Nephron (organoid): ENCODE results near the gene IL17RE.

Experiments
- H3K27ac Mint-ChIP-seq, 3 experiments: 2 replicates each; pipeline ENCODE4 v1.8.0; 2020; ENCODE audit warnings: mixed read lengths in 3 of 3, mild to moderate bottlenecking in 2 of 3, moderate library complexity in 1 of 3
- H3K27me3 Mint-ChIP-seq: 2 replicates; pipeline ENCODE4 v1.8.0; 2021; ENCODE audit warnings: low read depth, mild to moderate bottlenecking, moderate library complexity, mixed read lengths
- H3K36me3 Mint-ChIP-seq: 2 replicates; pipeline ENCODE4 v1.8.0; 2020; ENCODE audit warnings: low read depth, mixed read lengths
- H3K4me1 Mint-ChIP-seq: 2 replicates; pipeline ENCODE4 v1.8.0; 2020; ENCODE audit warnings: mixed read lengths
- H3K4me3 Mint-ChIP-seq, 3 experiments: 2 replicates each; pipeline ENCODE4 v1.8.0; 2020; ENCODE audit warnings: mild to moderate bottlenecking in 3 of 3, mixed read lengths in 3 of 3, moderate library complexity in 2 of 3
- H3K9me3 Mint-ChIP-seq: 2 replicates; pipeline ENCODE4 v1.8.0; 2020; ENCODE audit warnings: mixed read lengths
- TF ChIP-seq, protein P1 (sequence below), 3 experiments: fragments of 200-600 bp; sonication (generic); IDR thresholded peaks; one replicate each; pipeline ENCODE4 v1.5.0; 2021; ENCODE audit warnings: antibody characterized with exemption in 3 of 3; ENCODE audit not compliant: unreplicated experiment in 3 of 3

IL17RE gene

DNA sequence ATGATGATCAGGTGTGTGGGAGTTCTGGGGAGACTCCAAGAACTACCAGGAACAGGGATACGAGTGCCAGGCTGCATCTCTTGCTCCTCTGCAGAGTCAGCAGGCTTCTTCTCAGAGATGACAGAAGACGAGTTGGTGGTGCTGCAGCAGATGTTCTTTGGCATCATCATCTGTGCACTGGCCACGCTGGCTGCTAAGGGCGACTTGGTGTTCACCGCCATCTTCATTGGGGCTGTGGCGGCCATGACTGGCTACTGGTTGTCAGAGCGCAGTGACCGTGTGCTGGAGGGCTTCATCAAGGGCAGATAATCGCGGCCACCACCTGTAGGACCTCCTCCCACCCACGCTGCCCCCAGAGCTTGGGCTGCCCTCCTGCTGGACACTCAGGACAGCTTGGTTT is 41.6 kb downstream of the IL17RE start:
- peaks cover 9% of the 10 kb centered on the region for H3K36me3 Mint-ChIP-seq
- no peaks in the 10 kb centered on the region for H3K27me3 Mint-ChIP-seq
- TF ChIP-seq, protein P1, sequence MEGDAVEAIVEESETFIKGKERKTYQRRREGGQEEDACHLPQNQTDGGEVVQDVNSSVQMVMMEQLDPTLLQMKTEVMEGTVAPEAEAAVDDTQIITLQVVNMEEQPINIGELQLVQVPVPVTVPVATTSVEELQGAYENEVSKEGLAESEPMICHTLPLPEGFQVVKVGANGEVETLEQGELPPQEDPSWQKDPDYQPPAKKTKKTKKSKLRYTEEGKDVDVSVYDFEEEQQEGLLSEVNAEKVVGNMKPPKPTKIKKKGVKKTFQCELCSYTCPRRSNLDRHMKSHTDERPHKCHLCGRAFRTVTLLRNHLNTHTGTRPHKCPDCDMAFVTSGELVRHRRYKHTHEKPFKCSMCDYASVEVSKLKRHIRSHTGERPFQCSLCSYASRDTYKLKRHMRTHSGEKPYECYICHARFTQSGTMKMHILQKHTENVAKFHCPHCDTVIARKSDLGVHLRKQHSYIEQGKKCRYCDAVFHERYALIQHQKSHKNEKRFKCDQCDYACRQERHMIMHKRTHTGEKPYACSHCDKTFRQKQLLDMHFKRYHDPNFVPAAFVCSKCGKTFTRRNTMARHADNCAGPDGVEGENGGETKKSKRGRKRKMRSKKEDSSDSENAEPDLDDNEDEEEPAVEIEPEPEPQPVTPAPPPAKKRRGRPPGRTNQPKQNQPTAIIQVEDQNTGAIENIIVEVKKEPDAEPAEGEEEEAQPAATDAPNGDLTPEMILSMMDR (IDR thresholded peaks at IDR 0.05; ENCODE audit: unreplicated experiment in 3 of 3): no peak
- peak overlapping the region in 2 of 3 experiments; percentile 46 to 47 for H3K4me3 Mint-ChIP-seq
- no peaks in the 10 kb centered on the region for H3K9me3 Mint-ChIP-seq
- no peak overlapping the region for H3K27ac Mint-ChIP-seq
- H3K4me1 Mint-ChIP-seq: no peaks in the 10 kb centered on the region

DNA sequence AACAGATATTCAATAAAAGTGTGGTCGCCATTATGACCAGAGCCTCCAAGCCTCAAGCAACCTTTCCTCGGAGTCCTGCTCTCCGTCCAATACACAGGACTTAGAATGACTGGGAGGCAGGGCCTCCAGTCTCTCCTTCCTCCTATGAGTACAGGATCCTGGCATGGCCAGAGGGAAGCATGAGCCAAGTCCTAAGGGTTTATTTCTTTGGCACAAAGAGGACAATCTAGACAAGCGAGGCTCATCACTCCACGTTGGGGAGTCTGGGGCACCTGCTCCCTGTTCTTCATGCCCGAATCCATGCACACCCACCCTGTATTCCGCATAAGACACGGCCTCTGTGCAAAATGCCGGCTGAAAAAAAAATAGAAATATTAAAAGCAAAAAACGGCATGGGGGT is 42.7 kb downstream of the IL17RE start:
- Mint-ChIP-seq H3K27me3 (no peaks in the 10 kb centered on the region), H3K27ac (no peak overlapping the region), H3K36me3 (peaks cover 9% of the 10 kb centered on the region), H3K4me3 (peak overlapping the region; percentile 57 to 77 (median 64)), H3K9me3 (no peaks in the 10 kb centered on the region), H3K4me1 (no peaks in the 10 kb centered on the region)
- TF ChIP-seq, protein P1 (IDR thresholded peaks at IDR 0.05; ENCODE audit: unreplicated experiment in 3 of 3): no peak

DNA sequence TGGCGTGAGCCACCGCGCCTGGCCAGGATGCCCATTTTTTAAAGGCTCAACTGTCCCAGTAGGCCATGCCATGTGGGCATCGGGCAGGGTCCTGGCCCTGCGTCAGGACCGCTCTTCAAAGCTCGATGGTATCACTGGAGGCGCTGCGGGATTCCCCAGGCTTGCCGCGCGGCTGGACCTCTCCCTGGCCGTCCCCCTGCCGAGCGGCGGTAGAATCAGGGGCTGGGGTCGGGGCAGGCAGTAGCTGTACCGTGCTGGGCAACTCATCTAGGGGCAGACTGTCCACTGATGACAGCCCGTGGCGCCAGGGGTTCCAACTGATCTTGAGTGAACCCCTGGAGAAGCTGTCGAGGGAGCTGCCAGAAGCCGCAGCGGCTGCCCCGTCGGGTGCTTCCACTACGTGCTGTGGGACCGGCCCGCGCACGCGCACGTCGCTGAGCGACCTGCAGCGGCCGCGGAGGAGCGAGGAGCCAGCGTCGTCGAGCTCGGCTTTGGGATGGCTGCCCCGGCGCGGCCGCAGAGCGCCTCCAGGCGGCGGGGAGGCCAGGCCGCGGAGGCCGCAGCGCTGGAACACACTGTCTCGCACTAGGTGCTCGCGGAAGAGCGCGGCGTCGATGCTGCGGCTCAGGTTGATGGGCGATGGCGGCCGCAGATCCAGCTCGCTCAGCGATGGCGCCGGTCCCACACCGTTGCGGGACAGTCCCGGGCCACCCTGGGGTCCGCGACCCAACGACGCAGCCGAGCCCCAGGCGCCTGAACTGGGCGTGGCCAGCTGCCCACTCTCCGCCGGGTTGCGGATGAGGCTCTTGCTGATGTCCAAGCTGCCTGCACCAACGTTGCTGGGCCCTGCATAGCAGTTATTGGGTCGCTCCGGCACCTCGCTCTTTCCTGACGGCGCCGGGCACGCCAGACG is 43.7 kb downstream of the IL17RE start:
- TF ChIP-seq, protein P1 (IDR thresholded peaks at IDR 0.05; ENCODE audit: unreplicated experiment in 3 of 3): peak; percentile 69 to 77 (median 73)
- Mint-ChIP-seq H3K9me3 (no peaks in the 10 kb centered on the region), H3K4me1 (peaks cover under 1% of the 10 kb centered on the region), H3K27me3 (no peaks in the 10 kb centered on the region), H3K4me3 (peak overlapping the region; percentile 88 to 89 (median 89)), H3K27ac (peak overlapping the region in 1 of 3 experiments; percentile 66), H3K36me3 (peaks cover 5% of the 10 kb centered on the region)

DNA sequence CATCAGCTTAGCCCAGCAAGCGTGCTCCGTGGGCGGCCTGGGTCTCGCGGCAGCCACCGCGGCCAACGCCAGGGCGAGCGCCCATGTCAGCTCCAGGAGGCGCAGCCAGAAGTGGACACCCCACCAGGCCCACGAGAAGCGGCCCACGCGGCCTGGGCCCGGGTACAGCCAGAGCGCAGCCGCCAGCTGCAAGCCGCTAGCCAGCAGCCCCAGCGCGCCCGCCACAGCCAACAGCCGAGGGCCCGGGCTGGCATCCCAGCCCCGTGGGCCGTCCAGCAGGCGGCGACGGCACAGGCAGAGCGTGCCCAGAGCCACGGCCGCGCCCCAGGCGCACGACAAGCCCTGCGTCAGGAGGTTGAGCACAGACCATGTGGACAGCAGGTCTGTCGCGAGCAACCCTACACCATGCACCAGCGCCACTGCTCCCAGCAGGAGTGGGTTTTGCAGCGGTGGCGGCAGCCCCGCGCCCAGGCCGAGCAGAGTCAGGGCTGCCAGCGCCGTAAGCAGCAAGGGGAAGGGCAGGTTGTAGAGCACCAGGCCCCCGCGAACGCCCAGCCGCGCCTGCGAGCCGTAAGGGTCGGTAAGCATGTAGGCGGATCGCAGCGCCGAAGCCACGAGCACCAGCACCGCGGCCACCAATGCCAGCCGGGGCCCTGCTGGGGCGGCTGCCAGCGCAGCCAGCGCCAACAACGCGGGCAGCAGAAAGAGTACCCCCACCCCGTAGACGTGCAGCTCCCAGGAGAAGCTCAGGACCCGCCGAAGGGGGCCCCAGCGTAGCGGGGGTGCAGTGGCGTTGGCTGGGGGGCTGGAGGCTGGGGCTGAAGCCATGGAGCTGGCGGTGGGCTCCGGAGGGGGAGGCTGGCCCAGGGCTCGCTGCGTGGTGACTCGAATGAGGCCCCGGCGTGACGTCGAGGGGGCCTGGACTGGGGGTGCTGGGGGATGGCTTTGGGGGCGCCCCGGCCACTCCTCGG is 44.7 kb downstream of the IL17RE start:
- peak overlapping the region; percentile 41 to 89 (median 76) for H3K4me3 Mint-ChIP-seq
- no peak overlapping the region for H3K27ac Mint-ChIP-seq

DNA sequence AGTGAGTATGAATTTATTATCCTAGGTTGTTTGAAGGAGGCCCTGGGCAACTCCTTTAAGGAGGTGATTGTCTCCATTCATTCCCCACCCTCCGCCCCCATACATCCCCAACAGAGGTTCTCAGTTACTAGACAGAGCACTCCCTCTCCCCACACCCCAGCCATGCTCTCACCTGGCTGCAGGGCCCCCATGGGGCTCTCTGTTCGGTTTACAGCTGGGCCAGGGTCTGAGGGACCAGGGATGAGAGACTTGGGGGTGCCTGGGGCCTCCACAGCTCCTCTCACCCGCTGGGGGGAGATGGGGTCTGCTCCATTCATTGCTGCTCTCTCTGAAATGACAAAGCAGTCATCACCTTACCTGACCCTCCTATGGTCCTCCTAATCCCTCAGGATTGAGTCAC is 45.9 kb downstream of the IL17RE start:
- no peak overlapping the region for H3K27ac Mint-ChIP-seq
- H3K4me3 Mint-ChIP-seq: peak overlapping the region; percentile 5 to 68 (median 67)
- H3K36me3 Mint-ChIP-seq: no peaks in the 10 kb centered on the region
- H3K9me3 Mint-ChIP-seq: no peaks in the 10 kb centered on the region
- peaks cover 9% of the 10 kb centered on the region for H3K4me1 Mint-ChIP-seq
- TF ChIP-seq, protein P1 (IDR thresholded peaks at IDR 0.05; ENCODE audit: unreplicated experiment in 3 of 3): no peak
- no peaks in the 10 kb centered on the region for H3K27me3 Mint-ChIP-seq

More for the DNA sequence above, 44.7 kb downstream of the IL17RE start:
- TF ChIP-seq, protein P1 (IDR thresholded peaks at IDR 0.05; ENCODE audit: unreplicated experiment in 3 of 3): no peak
- Mint-ChIP-seq H3K36me3 (peaks cover 5% of the 10 kb centered on the region), H3K27me3 (no peaks in the 10 kb centered on the region), H3K9me3 (no peaks in the 10 kb centered on the region), H3K4me1 (peaks cover 4% of the 10 kb centered on the region)
